Measurements from ENCODE around the gene KCNK1.

The KCNK1 gene

GRCh38 chr1:233651563-233652233 is 37.8 kb downstream of the KCNK1 start:
- no peak for DNase-seq (ENCODE audit: low read depth)
- no peak for TF ChIP-seq CTCF (IDR thresholded peaks at IDR 0.05; ENCODE audit: control insufficient read depth, insufficient read depth, low read depth, low read length, missing control alignments)
- H3K4me3 ChIP-seq (ENCODE audit: control insufficient read depth, low read depth, low read length), result no peak overlapping the region

- no peak for DNase-seq (ENCODE audit: low read depth)
- TF ChIP-seq CTCF (IDR thresholded peaks at IDR 0.05; ENCODE audit: control insufficient read depth, insufficient read depth, low read depth, low read length, missing control alignments), result no peak
- H3K4me3 ChIP-seq (ENCODE audit: control insufficient read depth, low read depth, low read length), result no peak overlapping the region
Observed at GRCh38 chr1:233652526-233652925, 38.6 kb downstream of the KCNK1 start.

- no peak for TF ChIP-seq CTCF (IDR thresholded peaks at IDR 0.05; ENCODE audit: control insufficient read depth, insufficient read depth, low read depth, low read length, missing control alignments)
- no peak overlapping the region for H3K4me3 ChIP-seq (ENCODE audit: control insufficient read depth, low read depth, low read length)
- no peak for DNase-seq (ENCODE audit: low read depth)
Observed at GRCh38 chr1:233654658-233655280, 40.9 kb downstream of the KCNK1 start.

GRCh38 chr1:233655301-233655740 is 41.4 kb downstream of the KCNK1 start:
- H3K4me3 ChIP-seq (ENCODE audit: control insufficient read depth, low read depth, low read length), result no peak overlapping the region
- no peak for DNase-seq (ENCODE audit: low read depth)
- TF ChIP-seq CTCF (IDR thresholded peaks at IDR 0.05; ENCODE audit: control insufficient read depth, insufficient read depth, low read depth, low read length, missing control alignments), result no peak

- no peak overlapping the region for H3K4me3 ChIP-seq (ENCODE audit: control insufficient read depth, low read depth, low read length)
- DNase-seq (ENCODE audit: low read depth), result no peak
- no peak for TF ChIP-seq CTCF (IDR thresholded peaks at IDR 0.05; ENCODE audit: control insufficient read depth, insufficient read depth, low read depth, low read length, missing control alignments)
Observed at GRCh38 chr1:233656032-233656635, 42.2 kb downstream of the KCNK1 start.

GRCh38 chr1:233656687-233657086 is 42.8 kb downstream of the KCNK1 start:
- DNase-seq (ENCODE audit: low read depth), result no peak
- no peak for TF ChIP-seq CTCF (IDR thresholded peaks at IDR 0.05; ENCODE audit: control insufficient read depth, insufficient read depth, low read depth, low read length, missing control alignments)
- H3K4me3 ChIP-seq (ENCODE audit: control insufficient read depth, low read depth, low read length), result no peak overlapping the region
